ENCODE results near the gene NR3C2. TPM values are rescaled to one million over a fixed set of nuclear protein-coding genes. Genes with fewer than 3 reads are reported as not detected.

NR3C2 gene
- total and polyA plus RNA-seq, 12 donors, result 2.2 to 28.6 (median 23.3) TPM

GRCh38 chr4:148095346-148095923, 346.8 kb downstream of the NR3C2 start:
- intact Hi-C loops (cut with DNase I), result no loop called here
- H3K27me3 ChIP-seq, result no peaks in the 10 kb centered on the region
- peaks cover 0 to 21% (median 0%) of the 10 kb centered on the region in 9 donors for H3K36me3 ChIP-seq
- no peak for TF ChIP-seq CTCF (IDR thresholded peaks at IDR 0.05)
- DNase-seq (no peak), ATAC-seq (peak in 4 of 8 donors; percentile 15 to 53 (median 36))
- 88 to 89% methylated on average over 5 of the region's 5 CpGs for WGBS, 2 donors
- H3K27ac ChIP-seq, result peak overlapping the region in 1 of 10 donors; percentile 31
- peaks cover 0 to 24% (median 15%) of the 10 kb centered on the region in 9 donors for H3K4me1 ChIP-seq
- H3K9me3 ChIP-seq, result no peaks in the 10 kb centered on the region
- no peak overlapping the region for H3K4me3 ChIP-seq

GRCh38 chr4:148094149-148094548, 348.1 kb downstream of the NR3C2 start:
- H3K9me3 ChIP-seq, result no peaks in the 10 kb centered on the region
- WGBS, 2 donors, result 70 to 77% methylated on average over 1 of the region's 1 CpG
- H3K36me3 ChIP-seq, result peaks cover 0 to 21% (median 0%) of the 10 kb centered on the region in 9 donors
- H3K27me3 ChIP-seq, result no peaks in the 10 kb centered on the region
- H3K27ac ChIP-seq, result peak overlapping the region in 3 of 10 donors; percentile 0 to 8 (median 6)
- ATAC-seq, result peak in 7 of 8 donors; percentile 36 to 76 (median 59)
- H3K4me3 ChIP-seq, result no peak overlapping the region
- H3K4me1 ChIP-seq, result peaks cover 0 to 24% (median 15%) of the 10 kb centered on the region in 9 donors
- no peak for DNase-seq
- TF ChIP-seq CTCF (IDR thresholded peaks at IDR 0.05), result no peak
- intact Hi-C loops (cut with DNase I), result no loop called here

- intact Hi-C loops (cut with DNase I), result no loop called here
- peaks cover 0 to 3% (median 0%) of the 10 kb centered on the region in 11 donors for H3K9me3 ChIP-seq
- no peak for TF ChIP-seq CTCF (IDR thresholded peaks at IDR 0.05)
- no peak for DNase-seq
- ATAC-seq, result no peak
- H3K27me3 ChIP-seq, result no peaks in the 10 kb centered on the region
- no peak overlapping the region for H3K4me3 ChIP-seq
- 92 to 96% methylated on average over 5 of the region's 5 CpGs for WGBS, 2 donors
- H3K4me1 ChIP-seq, result peaks cover 0 to 24% (median 15%) of the 10 kb centered on the region in 9 donors
- peaks cover 0 to 16% (median 0%) of the 10 kb centered on the region in 9 donors for H3K36me3 ChIP-seq
- H3K27ac ChIP-seq, result peak overlapping the region in 3 of 10 donors; percentile 0 to 8 (median 6)
These were observed 349.1 kb downstream of the NR3C2 start for GRCh38 chr4:148093065-148093464.

GRCh38 chr4:148092316-148093014, 349.7 kb downstream of the NR3C2 start:
- WGBS, 2 donors, result 97% methylated on average over 11 of the region's 11 CpGs
- peak overlapping the region in 1 of 10 donors; percentile 8 for H3K27ac ChIP-seq

More at GRCh38 chr4:148092316-148093014, 349.7 kb downstream of the NR3C2 start:
- intact Hi-C loops (cut with DNase I), result no loop called here
- H3K9me3 ChIP-seq, result peaks cover 0 to 4% (median 0%) of the 10 kb centered on the region in 11 donors
- peaks cover 0 to 24% (median 15%) of the 10 kb centered on the region in 9 donors for H3K4me1 ChIP-seq
- H3K4me3 ChIP-seq, result no peak overlapping the region
- no peak for ATAC-seq
- no peak for TF ChIP-seq CTCF (IDR thresholded peaks at IDR 0.05)
- peaks cover 0 to 12% (median 0%) of the 10 kb centered on the region in 9 donors for H3K36me3 ChIP-seq
- H3K27me3 ChIP-seq, result no peaks in the 10 kb centered on the region
- DNase-seq, result no peak

Measured in heart right ventricle (tissue), 16 donors.